Panc1 (cell line): ENCODE measurements around the gene NCKAP5. TPM values are rescaled to one million over a fixed set of nuclear protein-coding genes. Genes with fewer than 3 reads are reported as not detected.

Source experiments
- ATAC-seq: fragments of 200-7000 bp; cut with Tn5 transposase; 2 replicates; pipeline ENCODE4 v1.9.1; 2020; ENCODE audit warnings: mild to moderate bottlenecking, moderate library complexity
- BruUV-seq: library from RNA; stranded (reverse); fragments of 400-500 nt; replicated peaks from 2 replicates; lab custom pipeline; 2021; lab: Mats Ljungman, UMichigan
- CTCF ChIA-PET: fragments of 300-600 bp; sonication (Branson Sonifier 250); formaldehyde crosslinking; loops from one replicate; lab custom pipeline; 2022; ENCODE audit warnings: antibody characterized with exemption; lab: Charles Lee
- POLR2A ChIA-PET: fragments of 300-600 bp; sonication (Branson Sonifier 250); formaldehyde crosslinking; loops from one replicate; lab custom pipeline; 2022; ENCODE audit warnings: antibody characterized with exemption; lab: Charles Lee
- DNase-seq: peaks from one replicate; pipeline ENCODE4 v3.0.0-alpha.2; 2010; ENCODE audit warnings: low read depth, low spot score
- H3K27ac ChIP-seq: 2 replicates; pipeline ENCODE4 v1.5.1; 2011; ENCODE audit warnings: mild to moderate bottlenecking, low read length, inconsistent platforms
- H3K27me3 ChIP-seq: fragments of 200-500 bp; sonication (Bioruptor generic); 2 replicates; pipeline ENCODE4 v1.6.0; 2014; ENCODE audit warnings: low read length, inconsistent platforms; ENCODE audit not compliant: control insufficient read depth, insufficient read depth
- H3K36me3 ChIP-seq: fragments of 200-500 bp; sonication (Bioruptor generic); 2 replicates; pipeline ENCODE4 v1.5.1; 2014; ENCODE audit warnings: inconsistent platforms, mild to moderate bottlenecking, low read length, moderate library complexity; ENCODE audit not compliant: control insufficient read depth, insufficient read depth
- H3K4me1 ChIP-seq: 2 replicates; pipeline ENCODE4 v1.5.1; 2011; ENCODE audit warnings: inconsistent platforms, mild to moderate bottlenecking, low read length, moderate library complexity; ENCODE audit not compliant: control insufficient read depth, insufficient read depth
- H3K4me3 ChIP-seq, 2 experiments: 2 replicates each; pipeline ENCODE4 v1.5.1; 2011 to 2012; ENCODE audit warnings: low read depth in 2 of 2, low read length in 2 of 2, mild to moderate bottlenecking in 2 of 2, inconsistent platforms in 1 of 2, moderate library complexity in 1 of 2
- H3K9me3 ChIP-seq: fragments of 200-500 bp; sonication (Bioruptor generic); 2 replicates; pipeline ENCODE4 v1.5.1; 2014; ENCODE audit warnings: low read depth, mild to moderate bottlenecking, inconsistent platforms, low read length, moderate library complexity; ENCODE audit not compliant: control insufficient read depth, insufficient read depth
- POLR2AphosphoS5 ChIP-seq: IDR thresholded peaks from 2 replicates; pipeline ENCODE4 v1.6.1; 2012; ENCODE audit warnings: mild to moderate bottlenecking, low read depth, low read length, moderate library complexity
- REST ChIP-seq, 2 experiments: IDR thresholded peaks; 2 replicates each; pipeline ENCODE4 v1.6.1; 2011 to 2012; ENCODE audit warnings: low read depth in 2 of 2, control low read depth in 1 of 2, low read length in 1 of 2, mild to moderate bottlenecking in 1 of 2, moderate library complexity in 1 of 2; ENCODE audit not compliant: insufficient read depth in 1 of 2
- SIN3A ChIP-seq: IDR thresholded peaks from 2 replicates; pipeline ENCODE4 v1.6.1; 2012; ENCODE audit warnings: low read depth, mild to moderate bottlenecking, low read length, moderate library complexity, borderline replicate concordance; ENCODE audit not compliant: insufficient read depth
- TCF7L2 ChIP-seq: IDR thresholded peaks from 2 replicates; pipeline ENCODE4 v1.6.1; 2011; ENCODE audit warnings: mild to moderate bottlenecking, low read depth, low read length, inconsistent platforms
- in situ Hi-C: cut with HindIII; loops from 2 replicates; pipeline ENCODE4 v1.10.0; 2016; ENCODE audit warnings: low sequenced_read_pairs, low pct_unique_long_range_greater_than_20kb
- intact Hi-C: fragments of 100-400 bp; cut with micrococcal nuclease; formaldehyde crosslinking; loops from one replicate; pipeline ENCODE4 v1.10.0; 2022; ENCODE audit not compliant: unreplicated experiment
- total RNA-seq: library from RNA; stranded (reverse); gene quantifications from one replicate; pipeline ENCODE4 v1.2.1, GENCODE V29; 2021; ENCODE audit not compliant: unreplicated experiment
- TF ChIP-seq, protein P1 (sequence below): fragments of 450-650 bp; IDR thresholded peaks from 2 replicates; pipeline ENCODE4 v1.5.1; 2017; ENCODE audit warnings: mild to moderate bottlenecking

The NCKAP5 gene
- total RNA-seq, 1 experiment from 2014 or later = 0.10 TPM

GRCh38 chr2:132774189-132774588, 794.1 kb downstream of the NCKAP5 start:
- H3K27me3 ChIP-seq = no peaks in the 10 kb centered on the region
- no peaks in the 10 kb centered on the region for H3K9me3 ChIP-seq
- no peak overlapping the region for H3K4me3 ChIP-seq
- ChIA-PET CTCF (no interaction called here), POLR2A (no interaction called here)
- no peak overlapping the region for H3K27ac ChIP-seq
- no TSS peak for BruUV-seq
- intact Hi-C loops (no loop called here), in situ Hi-C loops (no loop called here)
- H3K4me1 ChIP-seq = no peaks in the 10 kb centered on the region
- DNase-seq = no peak
- no peak for ATAC-seq
- TF ChIP-seq, protein P1, sequence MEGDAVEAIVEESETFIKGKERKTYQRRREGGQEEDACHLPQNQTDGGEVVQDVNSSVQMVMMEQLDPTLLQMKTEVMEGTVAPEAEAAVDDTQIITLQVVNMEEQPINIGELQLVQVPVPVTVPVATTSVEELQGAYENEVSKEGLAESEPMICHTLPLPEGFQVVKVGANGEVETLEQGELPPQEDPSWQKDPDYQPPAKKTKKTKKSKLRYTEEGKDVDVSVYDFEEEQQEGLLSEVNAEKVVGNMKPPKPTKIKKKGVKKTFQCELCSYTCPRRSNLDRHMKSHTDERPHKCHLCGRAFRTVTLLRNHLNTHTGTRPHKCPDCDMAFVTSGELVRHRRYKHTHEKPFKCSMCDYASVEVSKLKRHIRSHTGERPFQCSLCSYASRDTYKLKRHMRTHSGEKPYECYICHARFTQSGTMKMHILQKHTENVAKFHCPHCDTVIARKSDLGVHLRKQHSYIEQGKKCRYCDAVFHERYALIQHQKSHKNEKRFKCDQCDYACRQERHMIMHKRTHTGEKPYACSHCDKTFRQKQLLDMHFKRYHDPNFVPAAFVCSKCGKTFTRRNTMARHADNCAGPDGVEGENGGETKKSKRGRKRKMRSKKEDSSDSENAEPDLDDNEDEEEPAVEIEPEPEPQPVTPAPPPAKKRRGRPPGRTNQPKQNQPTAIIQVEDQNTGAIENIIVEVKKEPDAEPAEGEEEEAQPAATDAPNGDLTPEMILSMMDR = no peak
- no peak for TF ChIP-seq SIN3A
- TF ChIP-seq POLR2AphosphoS5 = no peak
- TF ChIP-seq TCF7L2 = no peak
- no peak for TF ChIP-seq REST (IDR thresholded peaks at IDR 0.05; ENCODE audit: insufficient read depth in 1 of 2, low read depth in 2 of 2, low read length in 1 of 2)
- H3K36me3 ChIP-seq = no peaks in the 10 kb centered on the region

GRCh38 chr2:132773331-132773730, 794.9 kb downstream of the NCKAP5 start:
- POLR2A ChIA-PET = no interaction called here
- CTCF ChIA-PET = no interaction called here
- Histone ChIP-seq H3K27me3 (no peaks in the 10 kb centered on the region), H3K4me3 (no peak overlapping the region), H3K36me3 (no peaks in the 10 kb centered on the region), H3K27ac (no peak overlapping the region), H3K4me1 (no peaks in the 10 kb centered on the region), H3K9me3 (no peaks in the 10 kb centered on the region)
- in situ Hi-C loops = no loop called here
- ATAC-seq = no peak
- DNase-seq = no peak
- TF ChIP-seq, protein P1 = no peak
- no peak for TF ChIP-seq REST (IDR thresholded peaks at IDR 0.05; ENCODE audit: insufficient read depth in 1 of 2, low read depth in 2 of 2, low read length in 1 of 2)
- TF ChIP-seq POLR2AphosphoS5 = no peak
- no peak for TF ChIP-seq SIN3A
- no peak for TF ChIP-seq TCF7L2
- intact Hi-C loops = no loop called here
- no TSS peak for BruUV-seq
